Measurements from ENCODE around the gene TENT5A.

TENT5A gene

DNA sequence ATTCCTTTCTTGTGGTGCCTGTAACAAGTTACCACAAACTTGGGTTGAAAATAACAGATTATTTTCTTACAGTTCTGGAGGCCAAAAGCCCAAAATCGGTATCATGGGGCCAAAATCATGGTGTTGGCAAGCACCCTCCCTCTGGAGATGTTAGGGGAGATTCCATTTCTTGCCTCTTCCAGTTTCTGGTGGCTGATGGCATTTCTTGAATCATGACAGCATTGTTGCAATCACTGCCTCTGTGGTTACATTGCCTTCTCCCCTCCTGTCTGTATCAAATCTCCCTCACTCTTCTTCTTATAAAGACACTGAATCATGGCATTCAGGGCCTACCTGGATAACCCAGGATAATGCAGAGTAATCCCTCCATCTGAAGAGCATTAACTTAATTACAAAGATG is 17.9 kb upstream of the TENT5A start:
- peak; percentile 66 to 76 for DNase-seq

DNA sequence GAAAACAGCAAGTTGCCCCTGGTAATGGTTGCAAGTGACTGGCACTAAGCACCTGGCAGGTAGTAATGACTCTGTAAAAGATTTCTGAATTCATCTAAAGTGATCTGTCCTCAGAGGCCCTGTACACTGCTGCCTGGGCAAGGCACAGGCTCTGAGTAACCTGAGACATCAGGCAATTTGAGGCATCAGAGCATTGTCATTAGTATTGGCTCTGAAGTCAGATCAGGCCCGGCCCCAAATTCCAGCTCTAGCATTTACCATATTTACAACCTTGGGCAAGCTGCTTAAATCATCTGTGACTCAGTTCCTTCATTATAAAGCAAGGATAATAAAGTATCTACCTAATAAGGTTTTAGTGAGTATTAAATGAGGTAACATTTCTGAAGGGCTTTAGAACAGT is 17.3 kb upstream of the TENT5A start:
- no peak for DNase-seq

DNA sequence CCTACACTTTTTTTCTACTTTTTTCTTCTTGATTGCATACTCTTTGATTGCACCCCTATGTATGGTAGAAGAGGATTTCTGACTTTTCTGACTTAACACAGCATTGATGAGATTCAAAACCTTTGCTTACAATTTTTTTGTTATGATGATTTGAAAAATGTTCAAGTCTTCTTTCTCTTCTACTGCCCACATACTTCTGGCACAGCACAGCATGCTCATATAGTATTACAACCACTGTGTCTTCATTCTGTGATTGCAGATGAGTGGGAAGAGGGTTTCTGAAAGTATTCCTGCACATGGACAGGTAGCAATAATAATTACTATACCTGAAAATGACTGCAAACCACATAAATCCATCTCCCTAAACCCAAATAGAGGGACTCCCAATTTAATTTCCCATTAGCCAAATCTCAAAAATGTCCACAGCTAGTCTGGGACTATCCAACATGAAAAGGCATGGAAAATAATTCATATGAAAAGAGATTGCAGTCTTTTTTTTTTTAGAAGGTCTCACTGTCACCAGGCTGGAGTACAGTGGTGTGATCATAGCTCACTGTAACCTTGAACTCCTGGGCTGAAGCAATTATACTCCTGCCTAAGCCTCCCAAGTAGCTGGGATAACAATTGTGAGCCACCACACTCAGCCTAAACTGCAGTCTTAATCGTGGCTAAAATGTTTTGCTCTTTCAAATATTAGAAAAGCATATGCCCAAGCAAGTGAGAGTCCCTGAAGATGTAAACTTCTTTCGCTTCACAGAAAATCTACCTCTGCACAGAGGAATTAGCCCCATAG is 15.9 kb upstream of the TENT5A start:
- no peak for DNase-seq

DNA sequence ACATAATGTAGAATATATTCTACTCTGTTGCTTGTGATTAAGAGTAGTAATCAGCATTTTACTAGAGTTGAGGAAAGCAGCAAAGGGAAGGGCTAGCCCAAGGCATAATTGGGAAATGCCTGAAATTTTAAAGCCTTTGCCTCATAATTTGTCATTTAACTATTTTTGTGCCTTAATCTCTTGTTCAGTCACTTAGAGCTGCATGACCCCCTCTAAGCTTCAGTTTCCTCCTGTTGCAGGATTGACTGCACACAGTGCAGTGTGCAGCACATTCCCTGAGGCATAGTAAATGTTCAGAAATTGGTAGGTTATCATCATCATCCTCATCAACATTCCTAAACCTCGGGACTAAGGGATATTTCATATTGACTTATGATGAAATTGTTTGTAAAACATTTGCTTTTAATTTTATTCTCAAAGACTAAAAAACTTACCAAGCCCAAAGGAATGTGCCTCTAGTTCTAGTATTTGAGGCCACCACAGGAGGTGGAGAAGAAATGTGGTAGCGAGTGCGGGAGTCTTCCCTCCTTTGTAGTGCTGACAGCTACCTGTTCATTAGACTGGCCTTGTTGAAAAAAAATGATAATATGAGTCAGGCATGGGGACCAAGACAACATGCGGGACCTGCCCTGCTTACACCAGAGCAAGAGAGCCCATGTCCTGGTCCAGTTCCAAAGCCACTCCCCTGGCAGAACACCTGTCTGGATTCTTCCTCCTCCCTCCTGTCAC is 14.8 kb upstream of the TENT5A start:
- DNase-seq: peak; percentile 60 to 68

DNA sequence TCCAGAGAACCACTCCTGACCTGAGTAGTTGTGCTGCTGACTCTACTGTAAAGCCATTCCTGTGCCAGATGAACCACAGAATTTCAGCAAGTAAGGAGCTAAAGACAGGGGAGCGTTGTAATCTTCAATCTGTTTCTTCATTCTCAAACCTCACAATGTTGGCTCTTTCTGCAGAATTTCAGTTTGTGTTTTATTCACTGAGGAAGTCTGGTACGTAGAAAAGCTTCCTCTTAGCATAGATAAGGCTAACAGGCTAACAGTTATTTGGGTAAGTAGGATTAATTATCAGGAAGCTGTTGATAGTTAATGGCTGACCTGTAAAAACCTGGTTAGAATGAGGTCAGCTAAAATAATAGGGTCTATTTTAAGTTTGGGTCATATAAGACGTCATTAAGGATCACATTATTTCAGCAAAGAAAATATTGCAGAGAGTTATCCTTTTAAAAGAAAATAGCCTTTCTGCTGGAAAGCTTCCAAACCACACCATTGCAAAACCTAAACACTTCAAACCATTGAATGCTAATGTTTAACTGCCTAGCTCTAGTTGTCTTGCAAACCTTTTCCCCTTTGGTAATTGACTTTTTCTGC is 14.1 kb upstream of the TENT5A start:
- DNase-seq: peak; percentile 47 to 82

DNA sequence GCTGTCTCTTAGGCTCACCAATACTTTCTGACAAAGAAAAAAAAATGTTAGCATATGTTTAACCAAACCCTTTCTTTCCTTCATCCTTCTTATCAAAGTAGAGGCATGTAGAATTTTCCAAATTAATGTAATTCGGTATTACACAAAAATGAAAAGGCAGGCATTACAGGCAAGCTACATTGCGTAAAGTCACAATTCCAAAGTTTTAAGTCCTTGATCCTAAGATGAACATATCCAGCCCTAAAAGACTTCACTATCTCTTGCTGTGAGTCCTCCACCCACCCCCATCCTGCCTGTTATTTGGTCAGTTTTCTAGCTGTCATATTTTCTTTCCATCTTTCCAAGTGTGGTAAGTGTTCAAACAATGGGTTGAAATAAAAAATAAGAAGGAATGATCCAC is 12.1 kb upstream of the TENT5A start:
- no peak for DNase-seq

DNA sequence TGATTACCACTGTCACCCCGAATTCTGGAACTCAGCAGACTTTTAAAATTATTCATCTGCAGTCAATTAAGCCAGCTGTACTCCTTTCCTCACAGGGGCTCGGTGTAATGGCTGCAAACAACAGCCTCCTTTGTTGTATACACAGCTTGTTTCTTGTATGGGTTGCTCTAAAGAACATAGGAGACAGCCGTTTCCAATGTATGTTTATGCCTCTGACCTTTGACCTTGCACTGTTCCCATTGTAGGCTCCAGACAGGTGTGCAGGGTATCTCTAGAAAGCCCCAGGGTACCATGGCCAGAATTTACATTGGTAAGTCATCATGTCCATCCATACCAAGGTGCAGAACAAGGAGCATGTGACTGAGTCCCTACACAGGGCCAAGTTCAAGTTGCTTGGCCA is 11.5 kb upstream of the TENT5A start:
- DNase-seq: no peak

DNA sequence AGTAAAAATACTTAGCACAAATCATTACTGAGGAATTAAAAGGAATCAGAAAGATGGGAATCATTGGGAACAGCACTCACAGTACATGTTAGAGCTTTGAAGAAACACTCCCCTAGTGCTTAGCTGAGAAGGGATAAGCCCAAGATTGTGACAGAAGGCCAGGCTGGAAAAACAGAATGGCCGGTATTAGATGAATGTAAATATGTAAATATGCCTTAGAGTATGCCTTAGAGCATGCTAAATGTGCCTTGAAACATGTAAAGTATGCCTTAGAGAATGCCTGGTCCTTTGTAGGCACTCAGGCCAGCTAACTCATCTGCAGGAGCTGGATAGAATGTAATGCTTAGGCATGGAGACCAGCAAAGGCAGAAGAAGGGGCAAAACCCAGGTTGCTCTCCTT is 10.6 kb upstream of the TENT5A start:
- no peak for DNase-seq

DNA sequence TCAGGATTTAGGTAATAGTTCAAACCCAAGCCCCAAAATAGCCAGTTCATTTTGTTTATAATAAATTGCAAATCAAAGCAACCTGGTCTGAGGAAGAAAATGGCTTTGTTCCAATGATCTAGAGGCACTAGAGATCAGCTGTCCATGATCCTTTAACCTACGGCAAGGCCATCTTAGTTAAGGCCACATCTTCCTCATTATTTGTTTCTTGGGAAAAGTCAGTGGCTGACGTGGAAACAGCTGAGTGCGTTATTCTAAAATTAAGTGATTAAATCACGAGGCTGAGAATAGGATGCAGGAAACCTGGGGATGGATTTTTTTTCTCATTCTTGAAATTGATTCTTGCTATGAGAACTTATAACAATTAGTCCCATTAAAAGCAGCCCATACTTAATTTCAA is 10.1 kb upstream of the TENT5A start:
- no peak for DNase-seq

DNA sequence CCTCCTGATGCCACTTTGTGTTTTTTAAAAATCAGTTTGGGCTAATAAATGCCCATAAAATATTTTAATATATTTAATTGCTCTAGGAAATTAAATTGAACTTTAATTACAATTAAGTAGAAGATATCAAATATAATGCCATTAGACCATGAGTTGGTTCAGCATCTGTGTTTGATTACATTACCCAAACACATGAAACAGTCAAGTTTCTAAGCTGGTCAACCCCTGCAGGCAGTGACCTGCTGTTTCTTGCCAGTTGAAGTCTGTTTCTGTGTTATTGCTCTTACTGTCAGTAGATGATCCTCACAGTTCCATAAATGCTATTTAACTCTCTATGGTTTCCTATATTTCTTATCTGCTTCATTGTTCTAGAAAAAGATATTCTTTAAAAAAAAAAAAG is 9.7 kb upstream of the TENT5A start:
- no peak for DNase-seq

DNA sequence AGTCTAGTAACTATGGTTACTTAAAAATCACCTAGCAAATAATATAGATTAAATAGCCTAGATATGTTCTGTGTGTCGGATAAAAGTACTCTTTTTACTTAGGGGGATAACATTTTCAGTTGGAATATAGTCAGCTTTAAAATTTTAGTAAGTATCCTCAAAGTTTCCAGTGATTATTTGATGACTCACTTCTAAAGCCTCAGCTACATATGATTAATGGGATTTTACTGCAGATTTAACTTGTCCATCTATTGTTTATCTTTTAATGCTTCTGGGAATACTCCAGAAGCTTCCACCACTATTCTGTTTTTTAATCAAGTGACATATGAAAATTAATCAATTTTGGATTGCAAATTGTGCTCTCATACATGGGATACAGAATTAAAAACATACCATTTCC is 8.7 kb upstream of the TENT5A start:
- DNase-seq: no peak

DNA sequence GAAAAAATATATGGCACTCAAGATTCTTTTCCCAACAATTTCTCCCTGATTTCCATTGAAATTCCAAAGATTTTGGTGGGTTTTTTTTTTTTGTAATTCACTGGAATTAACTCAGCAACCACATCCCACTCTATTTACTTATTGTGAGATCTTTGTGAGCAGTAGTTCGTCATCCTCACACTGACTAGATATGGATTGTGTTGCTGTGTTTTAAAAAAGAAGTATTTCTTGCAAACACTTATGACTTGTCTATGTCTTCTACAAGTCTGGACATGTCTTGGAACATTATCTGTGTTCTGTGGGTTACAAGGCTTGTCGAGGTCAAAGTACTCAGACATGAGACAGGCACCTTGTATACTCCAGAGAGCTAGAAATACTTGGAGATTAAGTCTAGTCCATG is 7.3 kb upstream of the TENT5A start:
- DNase-seq: no peak

DNA sequence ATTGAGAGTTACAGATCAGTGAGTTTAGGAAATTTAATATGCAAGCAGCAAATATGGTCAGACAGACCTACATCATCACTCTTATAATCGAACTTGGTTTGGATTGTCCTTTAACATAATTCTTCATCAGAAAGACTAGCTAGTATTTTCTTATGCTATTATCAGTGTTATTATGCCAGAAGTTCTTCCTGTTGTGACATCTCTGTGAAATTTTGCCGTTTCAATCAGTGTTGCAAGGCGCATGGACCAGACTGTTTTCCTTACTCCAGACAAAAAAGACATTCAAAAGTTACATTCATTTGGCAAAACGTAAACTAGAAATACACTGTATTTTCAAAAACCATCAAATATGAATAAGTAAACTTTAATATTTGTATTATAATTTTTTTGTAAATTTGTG is 5.7 kb upstream of the TENT5A start:
- DNase-seq: peak; percentile 39 to 72

DNA sequence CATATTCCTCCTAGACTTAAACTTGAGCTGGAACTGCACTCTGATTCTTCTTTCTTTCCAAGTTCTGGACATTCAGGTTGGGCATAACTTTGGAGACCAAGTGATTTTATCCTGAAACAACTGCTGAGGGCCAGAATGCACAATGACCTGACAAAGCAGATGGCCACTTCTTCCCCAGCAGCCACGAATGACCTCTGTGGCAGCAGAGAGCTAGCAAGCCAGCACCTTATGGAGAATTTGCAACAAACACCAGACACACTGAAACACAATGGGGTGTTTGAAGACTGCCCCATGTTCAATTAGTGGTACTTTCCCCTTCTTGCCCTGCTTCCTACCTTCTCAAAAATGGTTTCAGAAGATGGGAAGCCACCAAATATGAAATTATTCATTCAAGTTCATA is 4.2 kb upstream of the TENT5A start:
- no peak for DNase-seq

DNA sequence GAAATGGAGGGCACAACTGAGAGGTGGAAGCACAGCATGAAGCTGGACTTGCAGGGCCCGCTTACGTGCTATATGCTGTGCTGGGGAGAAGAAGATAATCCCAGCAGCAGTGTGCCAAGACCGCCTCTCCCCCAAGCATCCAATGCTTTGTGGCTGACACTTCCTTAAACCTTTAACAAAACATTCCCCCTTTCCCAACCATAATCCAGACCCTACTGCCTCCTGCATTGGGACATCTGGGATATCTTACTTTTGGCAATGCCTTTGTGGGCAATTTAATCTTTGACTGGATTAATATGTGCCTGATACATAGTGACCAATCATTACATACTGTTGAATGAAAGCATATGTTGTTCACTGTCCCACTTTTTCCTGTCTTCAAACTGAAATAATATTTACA is 3.1 kb upstream of the TENT5A start:
- DNase-seq: no peak

DNA sequence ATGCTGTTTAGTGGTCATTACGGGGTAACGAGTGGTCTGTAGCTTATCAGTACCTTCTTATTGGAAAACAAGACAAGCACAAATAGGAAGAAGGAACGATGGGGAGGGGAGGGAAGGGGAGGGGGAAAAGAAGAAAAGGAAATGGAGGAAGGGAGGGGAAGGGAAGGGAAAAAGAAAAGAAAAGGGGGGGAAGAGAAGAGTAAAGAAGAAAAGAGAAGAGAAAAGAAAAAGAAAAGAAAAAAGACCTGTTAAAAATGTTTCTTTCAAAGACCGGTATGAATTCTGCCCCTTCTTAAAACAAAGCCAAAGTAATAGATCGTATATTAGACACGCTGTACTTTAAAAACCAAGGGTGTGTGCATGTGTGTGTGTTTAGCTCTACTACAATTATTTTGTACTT is 2.4 kb upstream of the TENT5A start:
- no peak for DNase-seq

DNA sequence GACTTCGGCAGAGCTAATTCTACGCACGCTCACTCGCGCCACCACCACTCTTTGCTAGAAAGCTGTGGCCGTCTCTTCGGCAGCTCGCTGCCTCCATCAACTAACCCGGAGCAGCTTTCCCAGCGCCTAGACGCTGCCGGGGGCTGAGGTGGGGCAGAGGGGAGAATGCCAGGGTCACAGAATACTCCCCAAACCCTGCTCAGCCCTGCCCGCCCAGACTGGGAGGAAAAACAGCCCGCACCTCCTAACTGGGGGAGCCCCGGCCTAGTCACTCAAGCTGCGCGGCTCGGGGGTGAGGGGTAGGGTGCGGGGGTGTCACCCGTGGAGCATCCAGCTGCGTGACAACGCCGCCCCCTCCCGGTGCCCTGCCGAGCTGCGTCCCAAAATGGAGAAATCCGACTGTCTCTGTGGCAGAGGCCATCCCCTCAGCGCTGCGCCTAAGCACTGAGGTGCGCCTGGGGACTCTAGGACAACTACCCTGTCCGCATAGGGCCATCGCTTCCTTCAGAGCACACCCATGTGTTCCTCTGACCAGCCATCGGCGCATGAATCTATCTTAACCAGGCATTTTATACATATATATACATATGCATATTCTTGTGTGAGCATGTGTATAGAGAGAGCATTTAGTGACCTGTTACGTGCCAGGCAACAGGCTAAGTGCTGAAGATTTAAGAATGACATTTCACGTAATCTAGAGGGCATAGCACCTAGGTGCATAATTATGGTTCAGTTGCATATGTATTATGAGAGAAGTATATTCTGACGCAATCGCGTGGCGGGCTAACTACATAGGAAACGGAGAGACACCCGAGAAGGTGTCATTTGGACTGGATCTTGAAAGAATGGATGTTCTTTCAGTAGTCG is 1.5 kb upstream of the TENT5A start:
- peak; percentile 71 to 92 for DNase-seq

DNA sequence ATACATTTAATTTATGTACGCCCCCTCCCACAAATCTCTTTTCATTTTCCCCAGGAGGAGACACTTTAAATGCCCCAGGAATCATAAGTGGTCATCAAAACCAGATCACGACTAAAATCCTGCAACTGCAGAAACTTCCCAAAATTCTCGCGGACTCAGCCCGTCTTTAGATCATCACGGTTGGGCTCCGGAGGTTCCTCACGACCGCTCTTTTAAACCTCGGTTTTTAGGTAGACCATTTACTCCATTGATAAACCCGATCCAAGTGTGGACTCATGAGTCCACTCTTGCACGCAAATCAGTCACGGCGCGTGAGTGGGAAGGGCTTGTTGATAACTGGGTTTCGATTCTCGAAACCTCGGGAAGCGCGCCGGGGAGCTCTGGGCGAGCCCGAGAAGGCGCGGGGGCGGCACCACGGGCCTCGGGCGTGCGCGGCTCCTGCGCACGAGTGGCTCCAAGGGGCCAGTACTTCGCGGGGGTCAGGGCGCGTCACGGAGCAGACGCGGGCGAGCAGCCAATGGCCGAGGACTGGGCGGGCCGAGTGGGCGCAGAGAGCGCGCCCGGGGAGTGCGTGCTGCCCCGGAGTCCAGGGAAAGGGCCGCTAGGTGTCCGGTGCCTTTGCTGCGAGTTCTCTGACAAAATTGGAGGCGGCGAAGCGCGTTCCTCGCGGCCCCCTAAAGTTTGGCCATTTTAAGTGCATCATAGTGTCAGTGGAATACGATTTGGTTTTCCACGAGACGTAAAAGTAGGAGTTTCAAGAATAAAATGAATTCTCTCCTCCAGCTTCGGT is 635 bp upstream of the TENT5A start:
- peak; percentile 86 to 92 for DNase-seq

DNA sequence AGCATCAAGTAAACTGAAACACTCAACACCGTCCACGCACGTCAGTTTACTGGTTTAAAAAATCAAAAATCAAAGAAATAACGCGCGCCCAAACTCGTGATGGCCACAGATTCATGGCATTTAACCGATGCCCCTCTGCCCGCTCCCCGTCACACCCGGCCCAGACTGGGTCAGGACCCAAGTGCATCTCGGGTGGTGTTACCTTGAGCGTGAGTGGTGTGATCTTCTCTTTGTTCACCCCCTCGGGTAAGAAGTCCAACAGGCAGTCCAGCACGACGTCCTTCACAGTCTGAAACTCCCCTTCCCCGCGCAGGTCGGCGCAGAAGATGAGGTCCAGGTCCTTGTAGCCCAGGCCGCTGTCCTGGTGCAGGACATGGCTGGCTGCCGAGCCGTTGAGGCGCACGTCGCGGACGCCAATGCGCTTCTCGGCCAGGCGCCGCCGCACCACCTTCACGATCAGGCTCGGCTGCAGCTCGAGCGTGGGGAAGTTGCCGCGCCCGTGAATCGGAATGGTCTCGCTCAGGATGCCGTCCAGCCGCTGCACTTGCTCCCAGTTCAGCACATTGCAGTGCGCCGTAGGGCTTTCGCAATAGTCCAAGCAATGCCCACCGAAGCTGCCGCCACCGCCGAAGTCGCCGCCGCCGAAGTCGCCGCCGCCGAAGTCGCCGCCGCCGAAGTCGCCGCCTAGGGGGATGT is 945 bp downstream of the TENT5A start:
- DNase-seq: peak; percentile 44 to 52

DNA sequence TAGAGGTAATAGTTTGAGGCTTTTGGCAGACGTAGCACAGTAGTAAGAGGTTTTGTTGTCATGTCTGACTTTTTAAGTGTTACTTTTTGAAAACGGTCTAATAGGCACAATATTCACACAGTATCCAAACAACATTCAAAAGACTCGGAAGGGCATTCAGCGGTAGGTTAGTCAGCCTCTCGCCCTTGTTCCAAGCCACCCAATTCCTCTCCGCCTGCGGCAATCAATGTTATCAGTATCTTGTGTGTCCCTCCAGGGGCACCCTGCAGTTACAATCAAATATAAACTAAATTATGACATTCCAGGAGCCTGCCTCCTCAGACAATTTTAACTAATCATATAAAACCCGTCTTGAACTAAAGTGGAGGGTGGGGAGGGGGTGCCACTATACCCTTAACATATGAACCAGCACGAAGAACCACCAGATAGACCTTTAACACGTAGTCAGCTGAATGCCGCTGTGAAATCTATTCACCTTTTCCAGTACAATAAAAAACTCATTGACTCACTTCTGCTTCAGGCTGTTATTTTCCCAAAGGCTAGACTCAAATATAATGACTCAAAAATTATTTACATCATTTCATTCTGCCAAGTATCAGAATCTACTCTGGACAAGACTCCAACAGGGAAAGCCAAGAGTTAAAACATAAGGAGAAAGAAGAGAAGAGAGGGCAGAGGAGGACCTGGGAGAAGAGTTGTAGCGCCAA is 1.6 kb downstream of the TENT5A start:
- no peak for DNase-seq

DNA sequence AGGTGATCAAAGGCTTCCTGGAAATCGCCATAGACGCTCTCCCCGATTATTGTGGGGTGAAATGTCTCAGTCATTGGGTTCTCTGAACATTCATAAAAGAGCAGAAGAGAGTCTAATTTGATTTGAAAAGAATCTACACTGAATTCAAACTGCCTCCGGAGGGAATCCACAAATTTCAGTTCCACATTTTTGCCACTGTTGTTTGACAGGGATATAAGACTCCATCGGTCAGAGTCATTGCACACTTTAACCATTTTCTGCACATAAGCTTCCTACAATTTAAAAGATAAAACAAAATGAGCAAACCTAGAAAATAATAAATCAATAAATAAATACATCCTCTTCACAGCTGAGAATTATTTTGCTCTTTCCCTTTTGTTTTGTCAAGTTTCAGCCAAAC is 2.3 kb downstream of the TENT5A start:
- DNase-seq: peak in 1 of 2 donors; percentile 35
